PC-9 (cell line): Measurements from ENCODE around the gene TIPRL.

Experiments used
- EZH2 ChIP-seq: fragments of 200-600 bp; sonication (generic); IDR thresholded peaks from 2 replicates; pipeline ENCODE4 v1.8.0; 2017; ENCODE audit warnings: antibody characterized with exemption, low read depth
- TF ChIP-seq, protein P1 (sequence below): fragments of 200-600 bp; sonication (generic); conservative IDR thresholded peaks from 2 replicates; pipeline ENCODE4 v1.6.1; 2017; ENCODE audit warnings: mixed run types, antibody characterized with exemption, mild to moderate bottlenecking, moderate library complexity

DNA sequence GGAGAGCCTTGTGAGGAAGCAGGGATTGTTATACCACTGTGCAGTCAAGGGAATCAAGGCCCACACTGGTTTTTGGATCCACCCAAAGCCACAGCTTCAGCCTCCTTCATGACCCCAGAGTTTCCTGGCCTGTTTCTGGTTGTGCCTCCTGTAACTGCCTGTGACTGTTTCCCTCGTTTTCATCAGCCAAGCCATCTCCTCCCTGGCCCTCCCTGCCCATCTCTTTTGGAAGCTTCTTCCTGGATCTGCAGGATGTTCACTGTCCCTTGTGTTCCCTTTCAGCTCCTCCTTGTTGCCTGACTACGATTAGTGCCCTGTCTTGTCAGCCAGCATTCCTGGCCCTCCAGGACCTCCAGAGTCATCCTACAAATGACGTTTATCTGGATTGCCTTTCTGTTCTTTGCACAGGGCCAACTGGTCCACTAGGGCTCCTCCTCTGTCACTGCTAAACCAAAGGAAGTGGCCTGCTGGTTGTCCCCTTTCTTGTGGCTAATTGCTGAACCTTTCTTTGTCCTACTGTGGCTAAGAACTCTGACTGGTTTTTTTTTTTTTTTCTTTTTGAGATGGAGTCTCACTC lies 65.0 kb downstream of the TIPRL start:
- TF ChIP-seq EZH2: no peak
- TF ChIP-seq, protein P1, sequence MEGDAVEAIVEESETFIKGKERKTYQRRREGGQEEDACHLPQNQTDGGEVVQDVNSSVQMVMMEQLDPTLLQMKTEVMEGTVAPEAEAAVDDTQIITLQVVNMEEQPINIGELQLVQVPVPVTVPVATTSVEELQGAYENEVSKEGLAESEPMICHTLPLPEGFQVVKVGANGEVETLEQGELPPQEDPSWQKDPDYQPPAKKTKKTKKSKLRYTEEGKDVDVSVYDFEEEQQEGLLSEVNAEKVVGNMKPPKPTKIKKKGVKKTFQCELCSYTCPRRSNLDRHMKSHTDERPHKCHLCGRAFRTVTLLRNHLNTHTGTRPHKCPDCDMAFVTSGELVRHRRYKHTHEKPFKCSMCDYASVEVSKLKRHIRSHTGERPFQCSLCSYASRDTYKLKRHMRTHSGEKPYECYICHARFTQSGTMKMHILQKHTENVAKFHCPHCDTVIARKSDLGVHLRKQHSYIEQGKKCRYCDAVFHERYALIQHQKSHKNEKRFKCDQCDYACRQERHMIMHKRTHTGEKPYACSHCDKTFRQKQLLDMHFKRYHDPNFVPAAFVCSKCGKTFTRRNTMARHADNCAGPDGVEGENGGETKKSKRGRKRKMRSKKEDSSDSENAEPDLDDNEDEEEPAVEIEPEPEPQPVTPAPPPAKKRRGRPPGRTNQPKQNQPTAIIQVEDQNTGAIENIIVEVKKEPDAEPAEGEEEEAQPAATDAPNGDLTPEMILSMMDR: no peak
